Vagina (tissue), 2 donors: ENCODE data around the gene ZBTB49. TPM values are rescaled to one million over a fixed set of nuclear protein-coding genes. Genes with fewer than 3 reads are reported as not detected.

Experiments
- DNase-seq, 2 donors: peaks; one replicate each; pipeline ENCODE4 v3.0.0-alpha.2; 2017; ENCODE audit errors: extremely low spot score in 2 of 2
- H3K27ac ChIP-seq: fragments of 200-600 bp; sonication (generic); one replicate; pipeline ENCODE4 v1.5.1; 2019
- H3K27me3 ChIP-seq: fragments of 200-600 bp; sonication (generic); one replicate; pipeline ENCODE4 v1.5.1; 2019
- H3K36me3 ChIP-seq, 2 donors: fragments of 200-600 bp; sonication (generic); one replicate each; pipeline ENCODE4 v1.5.1; 2017 to 2019
- H3K4me1 ChIP-seq: fragments of 200-600 bp; sonication (generic); one replicate; pipeline ENCODE4 v1.5.1; 2019
- H3K4me3 ChIP-seq, 2 donors: fragments of 200-600 bp; sonication (generic); 1 replicate in 1 of 2; 2 replicates in 1 of 2; pipeline ENCODE4 v1.5.1; 2016 to 2019
- H3K9me3 ChIP-seq: fragments of 200-600 bp; sonication (generic); one replicate; pipeline ENCODE4 v1.5.1; 2019
- POLR2A ChIP-seq, 2 donors: fragments of 450-650 bp; IDR thresholded peaks; one replicate each; pipeline ENCODE4 v1.6.1; 2017; ENCODE audit warnings: antibody characterized with exemption in 2 of 2, mild to moderate bottlenecking in 2 of 2, moderate library complexity in 2 of 2
- POLR2AphosphoS5 ChIP-seq, 2 donors: sonication (generic); formaldehyde crosslinking; IDR thresholded peaks; one replicate each; pipeline ENCODE4 v1.9.0; 2017; ENCODE audit warnings: antibody characterized with exemption in 2 of 2, mild to moderate bottlenecking in 2 of 2, low read depth in 1 of 2; ENCODE audit not compliant: insufficient read depth in 1 of 2
- intact Hi-C: fragments of 100-400 bp; cut with DNase I; formaldehyde crosslinking; loops from one replicate; pipeline ENCODE4 v1.15.1; 2023
- total RNA-seq: library from RNA; depleted of rRNA; stranded (reverse); fragments of >200 nt; gene quantifications from one replicate; pipeline ENCODE4 v1.2.3, GENCODE V29; 2016
- TF ChIP-seq, protein P1 (sequence below), 3 experiments: fragments of 450-650 bp in 2 of 3; fragments of 200-600 bp in 1 of 3; sonication (generic) in 1 of 3; IDR thresholded peaks; one replicate each; pipeline ENCODE4 v1.5.1; 2017 to 2019; ENCODE audit warnings: antibody characterized with exemption in 3 of 3, mild to moderate bottlenecking in 2 of 3, moderate library complexity in 2 of 3

The ZBTB49 gene
- total RNA-seq, 1 donor from 2014 or later, result 5.4 TPM

DNA sequence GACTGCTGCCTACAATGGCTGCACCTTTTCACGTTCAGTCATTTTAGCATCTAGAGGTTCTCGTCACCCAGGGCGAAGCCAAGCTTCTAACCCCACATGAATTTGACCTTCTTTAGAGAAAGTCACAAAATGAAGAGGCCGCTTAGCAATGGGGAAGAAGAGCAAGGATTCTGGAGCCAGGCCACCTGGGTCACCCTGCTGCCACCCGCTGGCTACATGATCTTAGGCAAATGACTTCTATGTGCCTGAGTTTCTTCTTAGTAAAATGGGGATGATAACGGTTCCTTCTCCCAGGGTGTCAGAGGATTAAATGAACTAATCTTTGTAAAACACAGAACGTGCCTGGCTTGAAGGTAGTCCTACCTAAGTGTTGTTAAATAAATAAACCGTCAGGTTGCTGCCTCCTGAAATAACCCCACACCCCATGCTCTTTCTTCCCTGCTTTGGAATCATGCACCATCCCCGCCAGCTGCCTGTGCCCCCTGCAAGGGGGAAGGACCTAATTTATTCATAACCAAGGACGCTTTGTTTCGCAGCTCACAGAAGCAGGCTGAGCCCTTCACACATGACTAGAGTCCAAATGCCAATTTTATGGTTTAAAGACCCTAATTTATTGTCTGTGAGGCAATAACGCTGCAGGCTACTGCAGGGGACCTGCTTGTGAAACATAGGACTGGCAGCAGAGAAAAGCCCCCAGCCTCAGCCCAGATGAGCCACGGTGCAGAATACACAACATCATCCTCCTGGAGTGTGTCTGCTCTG, 68.2 kb downstream of the ZBTB49 start:
- intact Hi-C loops, result no loop called here
- H3K27me3 ChIP-seq, result no peaks in the 10 kb centered on the region

DNA sequence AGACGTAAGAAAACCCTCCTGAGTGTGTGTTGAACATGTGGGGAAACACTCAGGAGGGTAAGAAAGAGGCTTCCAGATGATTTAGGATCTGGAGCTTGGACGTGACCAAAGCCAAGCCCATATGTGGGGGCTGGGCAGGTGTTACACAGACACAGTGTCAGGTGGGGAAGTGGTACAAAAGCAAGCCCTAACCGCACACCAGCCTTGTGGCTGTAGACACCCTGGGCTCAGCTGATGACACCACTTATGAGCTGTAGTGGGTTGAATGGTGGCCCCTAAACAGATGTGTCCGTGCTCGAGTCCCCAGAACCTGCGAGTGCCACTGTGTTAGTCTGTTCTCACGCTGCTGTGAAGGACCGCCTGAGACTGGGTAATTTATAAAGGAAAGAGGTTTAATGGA, 71.8 kb downstream of the ZBTB49 start:
- TF ChIP-seq, protein P1, sequence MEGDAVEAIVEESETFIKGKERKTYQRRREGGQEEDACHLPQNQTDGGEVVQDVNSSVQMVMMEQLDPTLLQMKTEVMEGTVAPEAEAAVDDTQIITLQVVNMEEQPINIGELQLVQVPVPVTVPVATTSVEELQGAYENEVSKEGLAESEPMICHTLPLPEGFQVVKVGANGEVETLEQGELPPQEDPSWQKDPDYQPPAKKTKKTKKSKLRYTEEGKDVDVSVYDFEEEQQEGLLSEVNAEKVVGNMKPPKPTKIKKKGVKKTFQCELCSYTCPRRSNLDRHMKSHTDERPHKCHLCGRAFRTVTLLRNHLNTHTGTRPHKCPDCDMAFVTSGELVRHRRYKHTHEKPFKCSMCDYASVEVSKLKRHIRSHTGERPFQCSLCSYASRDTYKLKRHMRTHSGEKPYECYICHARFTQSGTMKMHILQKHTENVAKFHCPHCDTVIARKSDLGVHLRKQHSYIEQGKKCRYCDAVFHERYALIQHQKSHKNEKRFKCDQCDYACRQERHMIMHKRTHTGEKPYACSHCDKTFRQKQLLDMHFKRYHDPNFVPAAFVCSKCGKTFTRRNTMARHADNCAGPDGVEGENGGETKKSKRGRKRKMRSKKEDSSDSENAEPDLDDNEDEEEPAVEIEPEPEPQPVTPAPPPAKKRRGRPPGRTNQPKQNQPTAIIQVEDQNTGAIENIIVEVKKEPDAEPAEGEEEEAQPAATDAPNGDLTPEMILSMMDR (IDR thresholded peaks at IDR 0.05), result no peak
- TF ChIP-seq POLR2AphosphoS5 (IDR thresholded peaks at IDR 0.05; ENCODE audit: insufficient read depth in 1 of 2, low read depth in 1 of 2) (no peak), POLR2A (IDR thresholded peaks at IDR 0.05) (no peak)
- Histone ChIP-seq H3K36me3 (no peaks in the 10 kb centered on the region), H3K27me3 (no peaks in the 10 kb centered on the region), H3K4me3 (no peak overlapping the region), H3K9me3 (no peaks in the 10 kb centered on the region), H3K4me1 (no peaks in the 10 kb centered on the region), H3K27ac (no peak overlapping the region)
- DNase-seq, result no peak
- intact Hi-C loops, result no loop called here

More for the DNA sequence above, 68.2 kb downstream of the ZBTB49 start:
- DNase-seq, result no peak
- no peak overlapping the region for H3K27ac ChIP-seq
- H3K4me3 ChIP-seq, result no peak overlapping the region
- no peak for TF ChIP-seq POLR2AphosphoS5 (IDR thresholded peaks at IDR 0.05; ENCODE audit: insufficient read depth in 1 of 2, low read depth in 1 of 2)
- TF ChIP-seq, protein P1 (IDR thresholded peaks at IDR 0.05), result no peak
- TF ChIP-seq POLR2A (IDR thresholded peaks at IDR 0.05), result no peak
- H3K9me3 ChIP-seq, result no peaks in the 10 kb centered on the region
- H3K36me3 ChIP-seq, result no peaks in the 10 kb centered on the region
- no peaks in the 10 kb centered on the region for H3K4me1 ChIP-seq

DNA sequence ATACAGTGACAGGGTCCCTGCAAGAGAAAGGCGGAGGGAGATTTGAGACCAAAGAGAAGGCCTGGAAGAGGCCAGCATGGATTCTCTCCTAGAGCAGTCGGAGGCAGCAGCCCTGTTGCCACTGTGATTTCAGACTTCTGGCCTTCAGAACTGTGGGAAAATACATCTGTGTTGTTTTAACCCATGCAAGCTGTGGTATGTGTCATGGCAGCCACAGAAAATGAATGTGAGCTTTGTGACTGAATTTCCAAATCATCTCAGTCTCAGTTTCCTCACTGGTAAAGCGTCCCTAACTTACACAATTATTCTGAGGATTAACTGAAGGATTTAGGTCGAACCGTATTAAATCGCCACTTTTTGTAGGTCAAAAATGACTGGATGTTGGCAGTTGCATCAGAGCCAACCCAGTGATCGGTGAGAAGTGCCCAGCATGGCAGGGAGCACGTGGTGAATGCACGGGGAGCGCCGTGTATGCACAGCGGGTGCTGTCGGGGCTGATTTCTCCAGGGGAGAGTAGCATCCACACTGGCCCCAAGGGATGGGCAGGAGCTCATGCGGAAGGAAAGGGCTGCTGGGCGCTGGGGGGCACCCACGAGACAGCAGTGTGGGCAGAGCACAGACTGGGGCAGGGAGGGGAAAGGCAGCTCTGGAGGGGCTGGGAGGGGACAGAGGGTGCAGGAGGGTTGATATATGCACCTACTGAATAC, 73.1 kb downstream of the ZBTB49 start:
- Histone ChIP-seq H3K4me1 (no peaks in the 10 kb centered on the region), H3K4me3 (no peak overlapping the region), H3K9me3 (no peaks in the 10 kb centered on the region), H3K27ac (no peak overlapping the region), H3K36me3 (no peaks in the 10 kb centered on the region), H3K27me3 (no peaks in the 10 kb centered on the region)
- TF ChIP-seq POLR2AphosphoS5 (IDR thresholded peaks at IDR 0.05; ENCODE audit: insufficient read depth in 1 of 2, low read depth in 1 of 2) (no peak), POLR2A (IDR thresholded peaks at IDR 0.05) (no peak)
- TF ChIP-seq, protein P1 (IDR thresholded peaks at IDR 0.05), result no peak
- no peak for DNase-seq
- intact Hi-C loops, result no loop called here

DNA sequence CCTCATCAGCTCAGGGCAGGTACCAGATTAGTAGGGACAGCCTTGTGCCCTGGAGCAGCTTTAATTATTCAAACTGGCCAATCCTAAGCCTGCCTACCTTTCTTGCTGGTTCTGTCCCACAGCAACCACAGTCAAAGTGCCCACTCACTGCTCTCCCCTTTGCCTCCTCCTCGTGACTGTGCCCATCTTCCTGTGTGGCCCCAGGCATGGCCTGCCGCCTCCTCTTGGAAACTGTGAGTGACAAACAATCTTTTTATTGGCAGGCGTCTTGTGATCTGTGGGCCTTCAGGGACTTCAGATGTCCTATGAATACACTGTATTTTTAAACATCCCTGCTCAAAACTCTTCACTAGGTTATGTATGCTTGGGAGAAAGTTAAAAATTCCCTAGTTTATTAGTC, 74.0 kb downstream of the ZBTB49 start:
- no peaks in the 10 kb centered on the region for H3K36me3 ChIP-seq
- no peaks in the 10 kb centered on the region for H3K9me3 ChIP-seq
- TF ChIP-seq POLR2A (IDR thresholded peaks at IDR 0.05) (no peak), POLR2AphosphoS5 (IDR thresholded peaks at IDR 0.05; ENCODE audit: insufficient read depth in 1 of 2, low read depth in 1 of 2) (no peak)
- TF ChIP-seq, protein P1 (IDR thresholded peaks at IDR 0.05), result no peak
- no peaks in the 10 kb centered on the region for H3K4me1 ChIP-seq
- no peaks in the 10 kb centered on the region for H3K27me3 ChIP-seq
- H3K27ac ChIP-seq, result no peak overlapping the region
- H3K4me3 ChIP-seq, result no peak overlapping the region
- DNase-seq, result no peak
- intact Hi-C loops, result no loop called here
